Karpas-422 (cell line): ENCODE results near the gene ARHGAP35. TPM values are rescaled to one million over a fixed set of nuclear protein-coding genes. Genes with fewer than 3 reads are reported as not detected.

Experiments
- DNase-seq: peaks from one replicate; pipeline ENCODE4 v3.0.0-alpha.2; 2015
- H2AFZ ChIP-seq: fragments of 200-600 bp; sonication (generic); 2 replicates; pipeline ENCODE4 v1.6.1; 2014; ENCODE audit warnings: antibody characterized with exemption, low read length, mixed read lengths
- H3K27ac ChIP-seq: fragments of 200-600 bp; sonication (generic); 2 replicates; pipeline ENCODE4 v1.5.1; 2014; ENCODE audit warnings: mild to moderate bottlenecking, low read length, moderate library complexity
- H3K27me3 ChIP-seq: fragments of 200-600 bp; sonication (generic); 2 replicates; pipeline ENCODE4 v1.6.1; 2014; ENCODE audit warnings: low read length, mixed read lengths
- H3K36me3 ChIP-seq: fragments of 200-600 bp; sonication (generic); 2 replicates; pipeline ENCODE4 v1.6.1; 2014; ENCODE audit warnings: low read length, mixed read lengths; ENCODE audit not compliant: insufficient read depth
- H3K4me1 ChIP-seq: fragments of 200-600 bp; sonication (generic); 2 replicates; pipeline ENCODE4 v1.6.1; 2014; ENCODE audit warnings: mild to moderate bottlenecking, low read length, mixed read lengths
- H3K4me2 ChIP-seq: fragments of 200-600 bp; sonication (generic); 2 replicates; pipeline ENCODE4 v1.6.1; 2014; ENCODE audit warnings: low read length, low read depth, mild to moderate bottlenecking; ENCODE audit not compliant: poor library complexity, severe bottlenecking
- H3K4me3 ChIP-seq: fragments of 200-600 bp; sonication (generic); 2 replicates; pipeline ENCODE4 v1.5.1; 2014; ENCODE audit warnings: mild to moderate bottlenecking, antibody characterized with exemption, low read length, mixed read lengths
- H3K79me2 ChIP-seq: fragments of 200-600 bp; sonication (generic); 2 replicates; pipeline ENCODE4 v1.6.1; 2014; ENCODE audit warnings: mild to moderate bottlenecking, low read length, mixed read lengths
- H3K9ac ChIP-seq: fragments of 200-600 bp; sonication (generic); 2 replicates; pipeline ENCODE4 v1.6.0; 2014; ENCODE audit warnings: low read length
- H3K9me2 ChIP-seq: fragments of 200-600 bp; sonication (generic), shearing (Covaris generic); replicated peaks from 2 replicates; pipeline ENCODE4 v1.6.0; 2014; ENCODE audit warnings: mild to moderate bottlenecking, low read length, moderate library complexity; ENCODE audit not compliant: insufficient read depth
- H3K9me3 ChIP-seq: fragments of 300-700, 200-600 bp; sonication (generic); 2 replicates; pipeline ENCODE4 v1.6.1; 2014; ENCODE audit warnings: low read length, mixed read lengths
- H4K20me1 ChIP-seq: fragments of 200-600 bp; sonication (generic); 2 replicates; pipeline ENCODE4 v1.6.1; 2014; ENCODE audit warnings: mild to moderate bottlenecking, antibody characterized with exemption, low read length, low read depth; ENCODE audit not compliant: insufficient read depth
- total RNA-seq: library from RNA; depleted of rRNA; stranded (reverse); fragments of >200 nt; shearing (Covaris generic); gene quantifications from 2 replicates; pipeline ENCODE4 v1.2.3, GENCODE V29; 2014; ENCODE audit warnings: low replicate concordance

Gene ARHGAP35
- total RNA-seq, 1 experiment from 2014 or later, result 30.4 TPM

DNA sequence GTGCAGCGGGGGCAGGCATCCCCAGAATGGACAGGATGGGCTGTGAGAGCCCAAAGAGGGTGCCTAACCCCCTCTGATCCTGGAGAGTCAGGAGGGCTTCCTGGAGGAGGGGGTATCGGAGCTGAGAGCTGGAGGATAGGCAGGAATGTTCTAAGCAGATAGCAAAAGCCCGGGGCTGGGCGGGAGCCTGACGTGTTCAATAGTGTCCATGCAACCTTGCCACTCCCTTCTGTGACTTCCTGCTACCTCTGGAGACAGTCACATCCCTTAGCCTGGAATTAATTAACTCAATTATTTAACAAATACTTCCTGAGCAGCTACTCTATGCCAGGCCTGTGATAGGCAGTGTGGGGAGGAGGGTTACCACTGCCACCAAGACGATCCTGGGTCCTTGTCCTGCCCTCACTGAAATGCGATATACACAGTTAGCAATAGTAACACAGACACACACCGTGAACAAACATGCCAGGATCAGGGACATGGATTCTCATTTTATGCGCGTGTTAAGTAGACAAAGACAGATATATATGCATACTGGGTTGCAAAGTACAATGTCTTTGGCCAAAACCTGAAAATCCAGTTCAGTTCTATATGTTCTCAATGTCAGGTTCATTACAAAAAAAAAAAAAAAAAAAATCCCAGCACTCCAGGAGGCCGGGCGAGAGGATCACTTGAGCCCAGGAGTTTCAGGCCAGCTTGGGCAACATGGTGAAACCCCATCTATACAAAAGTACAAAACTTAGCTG is 20.9 kb upstream of the ARHGAP35 start:
- no peaks in the 10 kb centered on the region for H3K9me3 ChIP-seq
- no peak overlapping the region for H3K27ac ChIP-seq
- H2AFZ ChIP-seq, result no peak overlapping the region
- H3K27me3 ChIP-seq, result no peaks in the 10 kb centered on the region
- no peak overlapping the region for H3K4me3 ChIP-seq
- H3K9me2 ChIP-seq, result no peaks in the 10 kb centered on the region
- H3K36me3 ChIP-seq, result no peaks in the 10 kb centered on the region
- H3K4me2 ChIP-seq, result no peak overlapping the region
- H3K9ac ChIP-seq, result no peak overlapping the region
- H3K79me2 ChIP-seq, result no peaks in the 10 kb centered on the region
- DNase-seq, result no peak
- H3K4me1 ChIP-seq, result no peaks in the 10 kb centered on the region
- H4K20me1 ChIP-seq, result no peaks in the 10 kb centered on the region

DNA sequence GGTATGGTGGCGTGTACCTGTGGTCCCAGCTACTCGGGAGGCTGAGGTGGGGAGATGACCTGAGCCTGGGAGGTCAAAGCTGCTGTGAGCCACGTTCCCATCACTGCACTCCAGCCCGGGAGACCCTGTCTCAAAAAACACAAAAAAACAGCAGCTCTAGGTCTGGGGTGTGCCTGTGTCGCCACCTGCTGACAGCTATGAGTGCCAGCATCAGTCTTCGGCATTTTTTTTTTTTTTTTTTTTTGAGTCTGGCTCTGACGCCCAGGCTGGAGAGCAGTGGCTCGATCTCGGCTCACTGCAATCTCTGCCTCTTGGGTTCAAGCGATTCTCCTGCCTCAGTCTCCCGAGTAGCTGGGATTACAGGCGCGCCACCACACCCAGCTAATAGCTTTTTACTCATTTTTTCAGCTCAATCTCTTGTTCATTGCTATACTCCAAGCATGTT is 20.3 kb upstream of the ARHGAP35 start:
- no peak overlapping the region for H3K27ac ChIP-seq
- H3K4me1 ChIP-seq, result no peaks in the 10 kb centered on the region
- no peaks in the 10 kb centered on the region for H3K9me3 ChIP-seq
- H3K4me3 ChIP-seq, result no peak overlapping the region
- H3K9ac ChIP-seq, result no peak overlapping the region
- DNase-seq, result peak; percentile 92
- no peaks in the 10 kb centered on the region for H3K27me3 ChIP-seq
- no peaks in the 10 kb centered on the region for H3K36me3 ChIP-seq
- no peaks in the 10 kb centered on the region for H3K9me2 ChIP-seq
- H3K4me2 ChIP-seq, result no peak overlapping the region
- no peaks in the 10 kb centered on the region for H4K20me1 ChIP-seq
- H3K79me2 ChIP-seq, result no peaks in the 10 kb centered on the region
- no peak overlapping the region for H2AFZ ChIP-seq

GRCh38 chr19:46841458-46842083 is 19.2 kb upstream of the ARHGAP35 start:
- Histone ChIP-seq H3K27ac (no peak overlapping the region), H3K4me3 (no peak overlapping the region), H3K36me3 (no peaks in the 10 kb centered on the region), H3K9ac (no peak overlapping the region), H2AFZ (no peak overlapping the region), H3K9me3 (no peaks in the 10 kb centered on the region), H3K4me1 (no peaks in the 10 kb centered on the region), H3K79me2 (no peaks in the 10 kb centered on the region), H3K4me2 (no peak overlapping the region), H3K9me2 (no peaks in the 10 kb centered on the region), H3K27me3 (no peaks in the 10 kb centered on the region), H4K20me1 (no peaks in the 10 kb centered on the region)
- DNase-seq, result no peak

GRCh38 chr19:46842791-46843190 is 18.0 kb upstream of the ARHGAP35 start:
- Histone ChIP-seq H3K4me3 (no peak overlapping the region), H3K4me2 (no peak overlapping the region), H3K9me3 (no peaks in the 10 kb centered on the region), H4K20me1 (no peaks in the 10 kb centered on the region), H3K79me2 (peaks cover 3% of the 10 kb centered on the region; the same call in 1 of the 2 replicates), H3K27ac (no peak overlapping the region), H3K9me2 (no peaks in the 10 kb centered on the region), H3K27me3 (no peaks in the 10 kb centered on the region), H3K9ac (no peak overlapping the region), H3K4me1 (no peaks in the 10 kb centered on the region), H2AFZ (no peak overlapping the region), H3K36me3 (no peaks in the 10 kb centered on the region)
- DNase-seq, result no peak

DNA sequence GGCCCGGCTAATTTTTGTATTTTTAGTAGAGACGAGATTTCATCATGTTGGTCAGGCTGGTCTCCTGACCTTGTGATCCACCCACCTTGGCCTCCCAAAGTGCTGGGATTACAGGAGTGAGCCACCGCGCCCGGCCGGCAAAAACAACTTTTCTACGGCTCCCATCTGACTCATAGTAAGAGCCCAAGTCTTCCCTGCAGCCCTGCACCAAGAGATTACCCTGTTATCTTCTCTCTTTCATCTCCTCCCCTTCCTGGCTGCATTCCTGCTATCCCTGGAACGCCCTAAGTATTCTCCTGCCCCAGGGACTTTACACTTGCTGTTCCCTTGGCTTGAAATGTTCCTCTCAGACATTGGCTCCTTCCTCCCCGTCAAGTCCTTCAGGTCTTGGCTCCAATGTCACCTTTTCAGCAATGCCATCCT is 16.7 kb upstream of the ARHGAP35 start:
- H2AFZ ChIP-seq, result no peak overlapping the region
- H3K4me1 ChIP-seq, result no peaks in the 10 kb centered on the region
- no peak overlapping the region for H3K4me3 ChIP-seq
- H3K4me2 ChIP-seq, result no peak overlapping the region
- H3K9ac ChIP-seq, result no peak overlapping the region
- H3K27me3 ChIP-seq, result no peaks in the 10 kb centered on the region
- H4K20me1 ChIP-seq, result no peaks in the 10 kb centered on the region
- DNase-seq, result no peak
- no peaks in the 10 kb centered on the region for H3K9me3 ChIP-seq
- no peak overlapping the region for H3K27ac ChIP-seq
- H3K9me2 ChIP-seq, result no peaks in the 10 kb centered on the region
- H3K36me3 ChIP-seq, result no peaks in the 10 kb centered on the region
- peaks cover 9% of the 10 kb centered on the region for H3K79me2 ChIP-seq

DNA sequence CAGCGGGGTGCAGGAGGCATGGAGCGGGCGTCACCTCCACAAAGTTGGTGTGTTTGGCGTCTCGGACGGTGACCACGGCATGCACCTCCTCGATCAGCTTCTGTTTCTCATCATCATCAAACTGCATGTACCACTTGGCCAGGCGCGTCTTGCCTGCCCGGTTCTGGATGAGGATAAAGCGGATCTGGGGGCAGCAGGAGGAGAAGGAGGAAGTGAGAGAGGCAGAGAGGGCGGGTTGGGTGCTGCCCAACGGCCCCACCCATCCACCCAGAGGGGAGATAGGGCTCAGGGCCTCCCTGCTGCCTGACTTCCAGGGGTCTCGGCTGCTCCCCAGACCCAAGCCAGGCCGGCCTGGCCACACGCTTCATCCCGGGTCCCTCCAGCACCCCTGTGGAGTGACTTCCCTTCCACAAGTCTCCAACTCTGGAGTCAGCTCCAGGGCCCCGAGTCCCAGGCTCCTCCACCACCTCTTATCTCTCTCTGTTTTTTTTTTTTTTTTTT is 14.8 kb upstream of the ARHGAP35 start:
- no peak overlapping the region for H3K4me3 ChIP-seq
- H3K27me3 ChIP-seq, result no peaks in the 10 kb centered on the region
- no peak overlapping the region for H2AFZ ChIP-seq
- DNase-seq, result no peak
- no peak overlapping the region for H3K27ac ChIP-seq
- H3K4me2 ChIP-seq, result no peak overlapping the region
- peaks cover 21% of the 10 kb centered on the region for H3K79me2 ChIP-seq
- no peaks in the 10 kb centered on the region for H3K36me3 ChIP-seq
- H3K9ac ChIP-seq, result no peak overlapping the region
- no peaks in the 10 kb centered on the region for H3K9me2 ChIP-seq
- H4K20me1 ChIP-seq, result no peaks in the 10 kb centered on the region
- no peaks in the 10 kb centered on the region for H3K9me3 ChIP-seq
- H3K4me1 ChIP-seq, result peaks cover 8% of the 10 kb centered on the region

DNA sequence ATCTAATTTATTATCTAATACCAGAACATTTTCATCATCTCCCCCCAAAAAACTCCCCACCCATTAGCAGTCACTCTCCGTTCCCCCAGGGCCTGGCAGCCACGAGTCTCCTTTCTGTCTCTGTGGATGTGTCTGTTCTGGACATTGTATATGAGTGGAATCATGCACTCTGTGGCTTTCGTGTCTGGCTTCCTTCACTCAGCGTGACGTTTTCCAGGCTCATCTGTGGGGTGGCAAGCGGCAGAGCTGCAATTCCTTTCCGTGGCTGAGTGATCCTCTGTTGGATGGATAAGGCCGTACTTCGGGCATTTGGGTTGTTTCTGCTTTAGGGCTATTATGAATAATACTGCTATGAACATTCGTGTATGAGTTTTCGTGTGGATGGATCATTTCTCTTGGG is 13.3 kb upstream of the ARHGAP35 start:
- Histone ChIP-seq H3K27ac (no peak overlapping the region), H3K27me3 (no peaks in the 10 kb centered on the region), H3K9me2 (no peaks in the 10 kb centered on the region), H3K4me3 (no peak overlapping the region), H3K4me1 (peaks cover 8% of the 10 kb centered on the region), H3K9ac (no peak overlapping the region), H3K4me2 (no peak overlapping the region), H4K20me1 (no peaks in the 10 kb centered on the region), H3K9me3 (no peaks in the 10 kb centered on the region), H3K36me3 (no peaks in the 10 kb centered on the region), H3K79me2 (peaks cover 21% of the 10 kb centered on the region), H2AFZ (no peak overlapping the region)
- DNase-seq, result no peak

DNA sequence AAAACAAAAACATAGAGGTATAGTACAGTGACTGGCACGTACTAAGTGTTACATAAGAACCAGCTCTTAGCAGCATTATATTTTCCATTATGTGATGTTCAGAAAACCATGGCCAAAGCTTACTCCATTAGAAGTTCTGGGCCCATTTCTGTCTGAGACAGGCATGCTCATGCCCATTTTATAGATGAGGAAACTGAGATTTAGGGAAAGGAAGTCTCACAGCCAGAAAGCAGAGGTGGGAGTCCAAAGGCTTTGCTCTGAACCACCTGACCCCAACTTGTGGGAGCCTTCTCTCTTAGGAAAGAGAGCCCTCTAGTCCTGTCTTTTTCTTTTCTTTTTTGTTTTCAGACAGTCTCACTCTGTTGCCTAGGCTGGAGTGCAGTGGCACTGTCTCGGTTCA is 12.4 kb upstream of the ARHGAP35 start:
- H3K9ac ChIP-seq, result no peak overlapping the region
- peaks cover 21% of the 10 kb centered on the region for H3K79me2 ChIP-seq
- no peaks in the 10 kb centered on the region for H3K9me3 ChIP-seq
- no peaks in the 10 kb centered on the region for H4K20me1 ChIP-seq
- H3K9me2 ChIP-seq, result no peaks in the 10 kb centered on the region
- no peak overlapping the region for H3K27ac ChIP-seq
- no peak overlapping the region for H3K4me2 ChIP-seq
- H3K4me3 ChIP-seq, result no peak overlapping the region
- no peak overlapping the region for H2AFZ ChIP-seq
- no peaks in the 10 kb centered on the region for H3K27me3 ChIP-seq
- no peaks in the 10 kb centered on the region for H3K36me3 ChIP-seq
- DNase-seq, result no peak
- peaks cover 8% of the 10 kb centered on the region for H3K4me1 ChIP-seq
